HEK293 (cell line): ENCODE data around the gene ATP6V0A4.

Experiments used
- KLF1 ChIP-seq: fragments of 450-650 bp; formaldehyde crosslinking; IDR thresholded peaks from 2 replicates; pipeline ENCODE4 v1.5.1; 2016; ENCODE audit warnings: missing biosample characterization, missing genetic modification characterization
- MEIS1 ChIP-seq: sonication (generic); formaldehyde crosslinking; IDR thresholded peaks from 2 replicates; pipeline ENCODE4 v1.8.1; 2022; ENCODE audit warnings: missing genetic modification reagents, mild to moderate bottlenecking, borderline replicate concordance
- ZNF133 ChIP-seq: fragments of 450-650 bp; formaldehyde crosslinking; IDR thresholded peaks from 2 replicates; pipeline ENCODE4 v1.5.1; 2016; ENCODE audit warnings: missing biosample characterization, missing genetic modification characterization
- ZNF140 ChIP-seq: fragments of 450-650 bp; formaldehyde crosslinking; IDR thresholded peaks from 2 replicates; pipeline ENCODE4 v1.5.1; 2016; ENCODE audit warnings: missing biosample characterization, missing genetic modification characterization
- ZNF350 ChIP-seq: fragments of 450-650 bp; formaldehyde crosslinking; IDR thresholded peaks from 2 replicates; pipeline ENCODE4 v1.5.0; 2017; ENCODE audit warnings: missing biosample characterization, mild to moderate bottlenecking, missing genetic modification characterization
- ZNF701 ChIP-seq: fragments of 450-650 bp; formaldehyde crosslinking; IDR thresholded peaks from 2 replicates; pipeline ENCODE4 v1.5.1; 2016; ENCODE audit warnings: missing biosample characterization, missing genetic modification characterization
- ZNF768 ChIP-seq: fragments of 450-650 bp; formaldehyde crosslinking; IDR thresholded peaks from 2 replicates; pipeline ENCODE4 v1.5.1; 2018; ENCODE audit warnings: missing biosample characterization, mild to moderate bottlenecking, missing genetic modification characterization
- TF ChIP-seq, protein P1 (sequence below): fragments of 450-650 bp; formaldehyde crosslinking; IDR thresholded peaks from 2 replicates; pipeline ENCODE4 v1.5.1; 2016; ENCODE audit warnings: missing biosample characterization, missing genetic modification characterization
- TF ChIP-seq, protein P2 (sequence below): fragments of 450-650 bp; formaldehyde crosslinking; IDR thresholded peaks from 2 replicates; pipeline ENCODE4 v1.5.1; 2016; ENCODE audit warnings: missing biosample characterization, missing genetic modification characterization
- TF ChIP-seq, protein P3 (sequence below): fragments of 450-650 bp; formaldehyde crosslinking; IDR thresholded peaks from 2 replicates; pipeline ENCODE4 v1.5.1; 2016; ENCODE audit warnings: missing biosample characterization, missing genetic modification characterization, low read depth

DNA sequence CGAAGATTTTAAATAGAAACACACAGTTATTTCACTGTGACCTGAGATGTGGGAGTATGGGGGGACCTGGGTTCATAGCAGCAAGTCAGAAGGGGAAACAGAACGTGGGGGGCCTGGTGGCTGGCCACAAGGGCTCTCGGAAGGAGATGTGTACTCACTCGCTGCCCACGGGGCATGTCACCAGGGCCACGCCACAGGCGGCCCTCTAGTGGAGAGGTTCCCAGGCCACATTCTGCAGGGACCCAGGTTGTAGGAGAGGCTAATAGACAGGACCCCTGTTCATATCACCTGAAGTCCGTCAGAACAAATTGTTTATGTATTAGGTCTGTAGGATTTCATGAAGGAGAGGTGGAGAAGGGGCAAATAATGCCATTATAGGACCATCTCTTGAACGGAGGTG is 71.7 kb downstream of the ATP6V0A4 start:
- TF ChIP-seq, protein P1, sequence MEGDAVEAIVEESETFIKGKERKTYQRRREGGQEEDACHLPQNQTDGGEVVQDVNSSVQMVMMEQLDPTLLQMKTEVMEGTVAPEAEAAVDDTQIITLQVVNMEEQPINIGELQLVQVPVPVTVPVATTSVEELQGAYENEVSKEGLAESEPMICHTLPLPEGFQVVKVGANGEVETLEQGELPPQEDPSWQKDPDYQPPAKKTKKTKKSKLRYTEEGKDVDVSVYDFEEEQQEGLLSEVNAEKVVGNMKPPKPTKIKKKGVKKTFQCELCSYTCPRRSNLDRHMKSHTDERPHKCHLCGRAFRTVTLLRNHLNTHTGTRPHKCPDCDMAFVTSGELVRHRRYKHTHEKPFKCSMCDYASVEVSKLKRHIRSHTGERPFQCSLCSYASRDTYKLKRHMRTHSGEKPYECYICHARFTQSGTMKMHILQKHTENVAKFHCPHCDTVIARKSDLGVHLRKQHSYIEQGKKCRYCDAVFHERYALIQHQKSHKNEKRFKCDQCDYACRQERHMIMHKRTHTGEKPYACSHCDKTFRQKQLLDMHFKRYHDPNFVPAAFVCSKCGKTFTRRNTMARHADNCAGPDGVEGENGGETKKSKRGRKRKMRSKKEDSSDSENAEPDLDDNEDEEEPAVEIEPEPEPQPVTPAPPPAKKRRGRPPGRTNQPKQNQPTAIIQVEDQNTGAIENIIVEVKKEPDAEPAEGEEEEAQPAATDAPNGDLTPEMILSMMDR (tag by site-specific recombination): no peak
- TF ChIP-seq, protein P2, sequence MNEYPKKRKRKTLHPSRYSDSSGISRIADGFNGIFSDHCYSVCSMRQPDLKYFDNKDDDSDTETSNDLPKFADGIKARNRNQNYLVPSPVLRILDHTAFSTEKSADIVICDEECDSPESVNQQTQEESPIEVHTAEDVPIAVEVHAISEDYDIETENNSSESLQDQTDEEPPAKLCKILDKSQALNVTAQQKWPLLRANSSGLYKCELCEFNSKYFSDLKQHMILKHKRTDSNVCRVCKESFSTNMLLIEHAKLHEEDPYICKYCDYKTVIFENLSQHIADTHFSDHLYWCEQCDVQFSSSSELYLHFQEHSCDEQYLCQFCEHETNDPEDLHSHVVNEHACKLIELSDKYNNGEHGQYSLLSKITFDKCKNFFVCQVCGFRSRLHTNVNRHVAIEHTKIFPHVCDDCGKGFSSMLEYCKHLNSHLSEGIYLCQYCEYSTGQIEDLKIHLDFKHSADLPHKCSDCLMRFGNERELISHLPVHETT (tag by site-specific recombination): no peak
- TF ChIP-seq, protein P3, sequence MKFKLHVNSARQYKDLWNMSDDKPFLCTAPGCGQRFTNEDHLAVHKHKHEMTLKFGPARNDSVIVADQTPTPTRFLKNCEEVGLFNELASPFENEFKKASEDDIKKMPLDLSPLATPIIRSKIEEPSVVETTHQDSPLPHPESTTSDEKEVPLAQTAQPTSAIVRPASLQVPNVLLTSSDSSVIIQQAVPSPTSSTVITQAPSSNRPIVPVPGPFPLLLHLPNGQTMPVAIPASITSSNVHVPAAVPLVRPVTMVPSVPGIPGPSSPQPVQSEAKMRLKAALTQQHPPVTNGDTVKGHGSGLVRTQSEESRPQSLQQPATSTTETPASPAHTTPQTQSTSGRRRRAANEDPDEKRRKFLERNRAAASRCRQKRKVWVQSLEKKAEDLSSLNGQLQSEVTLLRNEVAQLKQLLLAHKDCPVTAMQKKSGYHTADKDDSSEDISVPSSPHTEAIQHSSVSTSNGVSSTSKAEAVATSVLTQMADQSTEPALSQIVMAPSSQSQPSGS (tag by site-specific recombination): no peak
- TF ChIP-seq ZNF133 (no peak), ZNF768 (no peak), ZNF350 (tag by site-specific recombination) (no peak), ZNF140 (tag by site-specific recombination) (no peak), MEIS1 (no peak), ZNF701 (tag by site-specific recombination) (no peak), KLF1 (no peak)
